GM19193 (cell line): Measurements from ENCODE around the gene MSLN.

Source experiments
- POLR2A ChIP-seq: IDR thresholded peaks from 4 replicates; pipeline ENCODE4 v1.6.1; 2011; ENCODE audit not compliant: insufficient read depth, insufficient read length; ENCODE audit errors: extremely low read depth

MSLN gene

GRCh38 chr16:728890-729744 is 31.4 kb upstream of the MSLN start:
- no peak for TF ChIP-seq POLR2A

GRCh38 chr16:729768-730665 is 30.5 kb upstream of the MSLN start:
- no peak for TF ChIP-seq POLR2A

- TF ChIP-seq POLR2A, result no peak
Observed at GRCh38 chr16:730666-731509, 29.6 kb upstream of the MSLN start.

GRCh38 chr16:732332-732731 is 28.2 kb upstream of the MSLN start:
- TF ChIP-seq POLR2A, result no peak

- no peak for TF ChIP-seq POLR2A
Observed at GRCh38 chr16:732936-733335, 27.6 kb upstream of the MSLN start.

- no peak for TF ChIP-seq POLR2A
Observed at GRCh38 chr16:733382-734207, 26.9 kb upstream of the MSLN start.

GRCh38 chr16:734208-734980 is 26.1 kb upstream of the MSLN start:
- TF ChIP-seq POLR2A, result no peak

GRCh38 chr16:734981-735881 is 25.3 kb upstream of the MSLN start:
- TF ChIP-seq POLR2A, result no peak

GRCh38 chr16:735982-736453 is 24.5 kb upstream of the MSLN start:
- TF ChIP-seq POLR2A, result no peak

- no peak for TF ChIP-seq POLR2A
Observed at GRCh38 chr16:736936-737481, 23.5 kb upstream of the MSLN start.

GRCh38 chr16:739560-740458 is 20.7 kb upstream of the MSLN start:
- no peak for TF ChIP-seq POLR2A
